Vagina (tissue), 2 donors: ENCODE measurements around the gene TARBP2.

Source experiments
- POLR2AphosphoS5 ChIP-seq, 2 donors: sonication (generic); formaldehyde crosslinking; IDR thresholded peaks; one replicate each; pipeline ENCODE4 v1.9.0; 2017; ENCODE audit warnings: antibody characterized with exemption in 2 of 2, mild to moderate bottlenecking in 2 of 2, low read depth in 1 of 2; ENCODE audit not compliant: insufficient read depth in 1 of 2
- TF ChIP-seq, protein P1 (sequence below), 3 experiments: fragments of 450-650 bp in 2 of 3; fragments of 200-600 bp in 1 of 3; sonication (generic) in 1 of 3; IDR thresholded peaks; one replicate each; pipeline ENCODE4 v1.5.1; 2017 to 2019; ENCODE audit warnings: antibody characterized with exemption in 3 of 3, mild to moderate bottlenecking in 2 of 3, moderate library complexity in 2 of 3

DNA sequence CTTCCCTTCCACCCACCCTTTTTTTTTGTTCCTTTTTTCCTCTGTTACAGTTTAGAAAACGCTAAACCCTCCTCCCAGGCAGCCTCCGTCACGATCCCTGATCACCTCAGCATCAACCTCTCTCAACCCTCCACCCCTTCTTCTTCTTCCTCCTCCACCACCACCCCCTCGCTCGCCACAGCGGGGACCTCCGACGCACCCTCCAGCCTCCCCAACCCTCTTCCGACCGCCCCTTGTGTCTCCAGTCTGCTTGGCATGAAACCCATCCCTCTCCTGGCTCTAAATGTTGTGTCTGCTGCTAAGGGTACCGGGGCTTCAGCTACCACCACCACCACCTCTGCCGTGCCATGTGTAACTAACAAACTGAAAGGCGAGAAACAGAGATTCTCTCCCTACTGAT, 26.3 kb upstream of the TARBP2 start:
- TF ChIP-seq, protein P1, sequence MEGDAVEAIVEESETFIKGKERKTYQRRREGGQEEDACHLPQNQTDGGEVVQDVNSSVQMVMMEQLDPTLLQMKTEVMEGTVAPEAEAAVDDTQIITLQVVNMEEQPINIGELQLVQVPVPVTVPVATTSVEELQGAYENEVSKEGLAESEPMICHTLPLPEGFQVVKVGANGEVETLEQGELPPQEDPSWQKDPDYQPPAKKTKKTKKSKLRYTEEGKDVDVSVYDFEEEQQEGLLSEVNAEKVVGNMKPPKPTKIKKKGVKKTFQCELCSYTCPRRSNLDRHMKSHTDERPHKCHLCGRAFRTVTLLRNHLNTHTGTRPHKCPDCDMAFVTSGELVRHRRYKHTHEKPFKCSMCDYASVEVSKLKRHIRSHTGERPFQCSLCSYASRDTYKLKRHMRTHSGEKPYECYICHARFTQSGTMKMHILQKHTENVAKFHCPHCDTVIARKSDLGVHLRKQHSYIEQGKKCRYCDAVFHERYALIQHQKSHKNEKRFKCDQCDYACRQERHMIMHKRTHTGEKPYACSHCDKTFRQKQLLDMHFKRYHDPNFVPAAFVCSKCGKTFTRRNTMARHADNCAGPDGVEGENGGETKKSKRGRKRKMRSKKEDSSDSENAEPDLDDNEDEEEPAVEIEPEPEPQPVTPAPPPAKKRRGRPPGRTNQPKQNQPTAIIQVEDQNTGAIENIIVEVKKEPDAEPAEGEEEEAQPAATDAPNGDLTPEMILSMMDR (IDR thresholded peaks at IDR 0.05): no peak
- no peak for TF ChIP-seq POLR2AphosphoS5 (IDR thresholded peaks at IDR 0.05; ENCODE audit: insufficient read depth in 1 of 2, low read depth in 1 of 2)
